Posterior vena cava (tissue), 2 donors: ENCODE measurements around the gene DYSF. TPM values are rescaled to one million over a fixed set of nuclear protein-coding genes. Genes with fewer than 3 reads are reported as not detected.

Source experiments
- DNase-seq: peaks from one replicate; pipeline ENCODE4 v3.0.0-alpha.2; 2020; ENCODE audit warnings: low spot score
- intact Hi-C, 2 donors: fragments of 100-400 bp; cut with DNase I; formaldehyde crosslinking; loops; one replicate each; pipeline versions ENCODE4 v1.14.1 to v1.14.2; 2022 to 2023
- total RNA-seq, 2 donors: library from RNA; stranded (reverse); fragmentation: NEBNext Ultra II Directional; extraction: Animal tissue kit (Norgen Biotek cat#: 25700); gene quantifications; one replicate each; pipeline ENCODE4 v1.2.1, GENCODE V29; 2021
- donor health status: DM: yes; HTN: yes; CAD: no.
- donor health status: DM: yes; HTN: yes; CAD: no.

Gene DYSF
- total RNA-seq, 2 donors from 2014 or later, result 42.1 to 46.8 TPM

- no peak for DNase-seq
- intact Hi-C loops, result loop anchor here in 1 of 2 donors (10.0 kb wide), 2 partner anchors 195 to 555 kb away; no protein-coding TSS in a partner anchor
Measured at GRCh38 chr2:71599646-71600236, 146.4 kb downstream of the DYSF start.

- intact Hi-C loops, result loop anchor here in 1 of 2 donors (10.0 kb wide), 1 partner anchor 194 kb away; no protein-coding TSS in a partner anchor
- peak; percentile 66 for DNase-seq
Measured at GRCh38 chr2:71600555-71600954, 147.2 kb downstream of the DYSF start.

GRCh38 chr2:71601136-71602114 is 148.1 kb downstream of the DYSF start:
- intact Hi-C loops, result loop anchor here in 1 of 2 donors (10.0 kb wide), 1 partner anchor 193 kb away; no protein-coding TSS in a partner anchor

GRCh38 chr2:71602115-71602495 is 148.7 kb downstream of the DYSF start:
- DNase-seq, result no peak
- intact Hi-C loops, result loop anchor here in 1 of 2 donors (10.0 kb wide), 1 partner anchor 193 kb away; no protein-coding TSS in a partner anchor

More at GRCh38 chr2:71601136-71602114, 148.1 kb downstream of the DYSF start:
- peak; percentile 68 for DNase-seq

- peak; percentile 79 for DNase-seq
- intact Hi-C loops, result loop anchor here in 1 of 2 donors (10.0 kb wide), 1 partner anchor 192 kb away; no protein-coding TSS in a partner anchor
Measured at GRCh38 chr2:71602581-71602980, 149.2 kb downstream of the DYSF start.

GRCh38 chr2:71603311-71603811 is 150.0 kb downstream of the DYSF start:
- peak; percentile 81 for DNase-seq
- intact Hi-C loops, result loop anchor here in 1 of 2 donors (10.0 kb wide), 1 partner anchor 191 kb away; no protein-coding TSS in a partner anchor

GRCh38 chr2:71603851-71604725 is 150.7 kb downstream of the DYSF start:
- intact Hi-C loops, result loop anchor here in 1 of 2 donors (10.0 kb wide), 1 partner anchor 191 kb away; no protein-coding TSS in a partner anchor
- DNase-seq, result peak; percentile 64

GRCh38 chr2:71604726-71605120 is 151.4 kb downstream of the DYSF start:
- DNase-seq, result peak; percentile 34
- intact Hi-C loops, result loop anchor here in 1 of 2 donors (10.0 kb wide), 1 partner anchor 190 kb away; no protein-coding TSS in a partner anchor

GRCh38 chr2:71605173-71605641 is 151.8 kb downstream of the DYSF start:
- peak; percentile 49 for DNase-seq
- intact Hi-C loops, result loop anchor here in 1 of 2 donors (10.0 kb wide), 1 partner anchor 190 kb away; no protein-coding TSS in a partner anchor

GRCh38 chr2:71605781-71606241 is 152.4 kb downstream of the DYSF start:
- intact Hi-C loops, result loop anchor here in 1 of 2 donors (10.0 kb wide), 1 partner anchor 189 kb away; no protein-coding TSS in a partner anchor
- DNase-seq, result peak; percentile 53

GRCh38 chr2:71606244-71606643 is 152.9 kb downstream of the DYSF start:
- peak; percentile 46 for DNase-seq
- intact Hi-C loops, result loop anchor here in 1 of 2 donors (10.0 kb wide), 1 partner anchor 189 kb away; no protein-coding TSS in a partner anchor

- DNase-seq, result peak; percentile 48
- intact Hi-C loops, result loop anchor here in 1 of 2 donors (10.0 kb wide), 1 partner anchor 187 kb away; no protein-coding TSS in a partner anchor
Measured at GRCh38 chr2:71607151-71607889, 154.0 kb downstream of the DYSF start.

GRCh38 chr2:71608034-71608433 is 154.7 kb downstream of the DYSF start:
- intact Hi-C loops, result loop anchor here in 1 of 2 donors (10.0 kb wide), 1 partner anchor 187 kb away; no protein-coding TSS in a partner anchor
- peak; percentile 25 for DNase-seq

- intact Hi-C loops, result loop anchor here in 1 of 2 donors (10.0 kb wide), 1 partner anchor 186 kb away; no protein-coding TSS in a partner anchor
Measured at GRCh38 chr2:71608441-71608840, 155.1 kb downstream of the DYSF start.

GRCh38 chr2:71609029-71609428 is 155.7 kb downstream of the DYSF start:
- DNase-seq, result peak; percentile 19
- intact Hi-C loops, result loop anchor here in 1 of 2 donors (10.0 kb wide), 1 partner anchor 186 kb away; no protein-coding TSS in a partner anchor

More at GRCh38 chr2:71608441-71608840, 155.1 kb downstream of the DYSF start:
- DNase-seq, result peak; percentile 45

GRCh38 chr2:71609441-71609840 is 156.1 kb downstream of the DYSF start:
- DNase-seq, result peak; percentile 15
- intact Hi-C loops, result loop anchor here in 1 of 2 donors (10.0 kb wide), 1 partner anchor 185 kb away; no protein-coding TSS in a partner anchor

GRCh38 chr2:71609958-71610357 is 156.6 kb downstream of the DYSF start:
- no peak for DNase-seq
- intact Hi-C loops, result loop anchor here (5.0 to 10.0 kb wide), 2 partner anchors 185 to 187 kb away; no protein-coding TSS in a partner anchor
